SIG-M5 (cell line): ENCODE data around the gene GRID1.

Experiments used
- DNase-seq: peaks from one replicate; lab custom pipeline; 2025; lab: John Stamatoyannopoulos, UW

GRID1 gene

DNA sequence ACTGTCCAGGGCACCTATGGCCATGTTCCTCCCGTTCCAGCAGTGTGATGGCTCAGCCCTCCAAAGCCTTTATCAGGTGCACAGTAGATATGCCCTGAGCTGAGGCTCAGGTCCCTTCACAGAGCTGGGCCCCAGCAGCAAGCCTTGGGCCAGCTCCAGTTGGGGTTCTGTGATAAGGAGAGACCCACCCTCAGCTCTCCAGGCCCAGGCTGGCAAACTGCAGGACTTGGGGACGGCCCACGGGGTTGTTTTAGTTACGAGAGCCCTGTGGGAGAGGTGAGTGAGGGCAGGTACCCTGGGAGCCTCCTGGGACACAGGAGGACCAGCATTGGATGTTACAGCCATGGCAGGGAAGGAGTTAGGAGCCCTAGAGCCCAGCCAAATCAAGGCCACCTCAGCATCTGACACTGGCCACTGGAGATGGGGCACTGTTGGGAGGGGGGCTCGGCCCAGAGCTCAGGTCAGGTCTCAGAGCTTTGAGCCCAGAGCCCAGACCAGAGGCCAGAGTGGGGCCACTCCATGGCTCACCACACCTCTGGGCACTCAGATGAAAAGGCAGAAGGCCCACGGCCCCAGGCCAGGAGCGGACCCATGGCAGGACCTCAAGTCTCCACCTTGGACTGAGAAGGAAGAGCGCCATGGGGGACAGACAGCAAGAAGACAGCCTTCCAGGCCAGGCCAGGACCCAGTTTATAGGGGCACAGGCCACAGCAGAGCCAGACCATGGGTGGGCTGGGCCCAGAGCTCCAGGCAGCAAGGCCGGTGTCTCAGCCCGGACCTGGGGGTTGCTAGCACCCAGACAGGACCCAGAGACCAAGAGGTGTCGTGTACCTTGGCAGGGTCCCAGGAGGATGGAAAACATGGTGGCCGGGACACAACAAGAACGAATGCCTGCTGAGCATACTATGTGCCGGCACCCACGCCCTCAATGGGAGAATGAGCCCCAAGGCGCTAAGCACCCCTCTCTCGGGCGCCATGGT, 12.8 kb downstream of the GRID1 start:
- DNase-seq = no peak

DNA sequence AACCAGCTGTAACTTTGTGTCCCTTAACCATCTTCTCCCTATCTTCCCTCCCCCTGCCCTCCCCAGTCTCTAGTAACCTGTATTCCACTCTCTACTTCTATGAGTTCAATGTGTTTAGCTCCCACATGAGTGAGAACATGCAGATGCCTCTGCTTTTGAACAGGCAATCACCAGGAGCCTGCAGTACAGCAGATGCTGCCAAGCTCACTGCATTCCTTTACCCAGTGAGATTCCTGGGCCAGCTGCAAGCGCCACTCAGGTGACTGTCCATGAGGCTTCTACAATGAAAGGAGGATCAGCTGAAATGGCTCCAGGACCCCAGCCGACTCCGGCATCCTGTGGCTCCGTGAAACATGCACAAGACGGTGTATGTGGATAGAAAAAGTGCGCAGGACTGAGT, 15.7 kb downstream of the GRID1 start:
- no peak for DNase-seq

DNA sequence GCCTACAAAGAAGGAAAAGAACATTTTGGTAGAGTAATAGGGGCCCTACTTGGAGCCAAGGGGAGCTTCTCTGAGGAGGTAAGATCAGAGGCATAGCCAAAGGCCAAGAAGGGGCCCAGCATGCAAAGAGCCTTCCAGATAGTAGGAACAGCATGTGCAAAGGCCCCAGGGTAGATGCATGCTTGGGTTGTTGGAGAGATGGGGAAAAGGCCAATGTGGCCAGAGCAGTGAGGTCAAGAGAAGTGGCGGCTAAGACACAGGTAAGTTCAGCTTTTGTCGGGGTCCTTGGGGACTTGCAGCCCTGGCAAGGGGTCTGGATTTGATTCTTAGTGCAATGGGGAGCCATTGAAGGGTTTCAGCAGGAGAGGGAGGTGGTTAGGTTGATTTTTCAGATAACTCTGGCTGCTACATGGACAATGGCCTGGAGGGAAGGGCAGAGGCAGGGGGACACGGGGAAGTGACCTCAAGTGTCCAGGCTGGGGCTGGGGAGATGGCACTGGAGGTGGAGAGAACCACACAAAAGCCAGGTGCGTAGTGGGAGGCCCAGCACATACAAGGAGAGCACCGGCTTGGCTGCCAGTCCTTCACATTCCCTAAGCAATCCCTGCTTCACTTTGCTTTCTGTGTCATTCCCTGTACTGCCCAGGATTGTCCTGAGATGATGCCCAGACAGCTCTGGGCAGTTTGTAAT, 16.5 kb downstream of the GRID1 start:
- DNase-seq = no peak

DNA sequence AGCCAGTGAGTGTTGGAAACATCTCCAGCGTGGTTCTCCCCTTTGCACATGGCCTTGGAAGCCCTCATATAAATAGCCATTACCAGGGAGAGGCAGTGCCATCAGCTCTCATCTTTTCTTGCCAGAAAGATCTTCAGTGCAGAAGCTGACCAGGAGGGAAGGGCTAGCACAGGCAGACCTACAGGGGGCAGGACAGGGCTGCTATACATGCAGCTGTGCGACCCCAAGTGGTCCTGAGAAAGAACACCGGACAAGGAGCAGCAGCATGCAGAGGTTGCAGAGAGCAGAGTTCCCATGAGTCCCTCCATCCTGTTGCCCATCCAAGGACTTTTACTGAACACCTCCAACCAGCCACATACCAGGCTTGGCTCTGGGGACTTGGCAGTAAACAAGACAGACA, 17.1 kb downstream of the GRID1 start:
- no peak for DNase-seq

DNA sequence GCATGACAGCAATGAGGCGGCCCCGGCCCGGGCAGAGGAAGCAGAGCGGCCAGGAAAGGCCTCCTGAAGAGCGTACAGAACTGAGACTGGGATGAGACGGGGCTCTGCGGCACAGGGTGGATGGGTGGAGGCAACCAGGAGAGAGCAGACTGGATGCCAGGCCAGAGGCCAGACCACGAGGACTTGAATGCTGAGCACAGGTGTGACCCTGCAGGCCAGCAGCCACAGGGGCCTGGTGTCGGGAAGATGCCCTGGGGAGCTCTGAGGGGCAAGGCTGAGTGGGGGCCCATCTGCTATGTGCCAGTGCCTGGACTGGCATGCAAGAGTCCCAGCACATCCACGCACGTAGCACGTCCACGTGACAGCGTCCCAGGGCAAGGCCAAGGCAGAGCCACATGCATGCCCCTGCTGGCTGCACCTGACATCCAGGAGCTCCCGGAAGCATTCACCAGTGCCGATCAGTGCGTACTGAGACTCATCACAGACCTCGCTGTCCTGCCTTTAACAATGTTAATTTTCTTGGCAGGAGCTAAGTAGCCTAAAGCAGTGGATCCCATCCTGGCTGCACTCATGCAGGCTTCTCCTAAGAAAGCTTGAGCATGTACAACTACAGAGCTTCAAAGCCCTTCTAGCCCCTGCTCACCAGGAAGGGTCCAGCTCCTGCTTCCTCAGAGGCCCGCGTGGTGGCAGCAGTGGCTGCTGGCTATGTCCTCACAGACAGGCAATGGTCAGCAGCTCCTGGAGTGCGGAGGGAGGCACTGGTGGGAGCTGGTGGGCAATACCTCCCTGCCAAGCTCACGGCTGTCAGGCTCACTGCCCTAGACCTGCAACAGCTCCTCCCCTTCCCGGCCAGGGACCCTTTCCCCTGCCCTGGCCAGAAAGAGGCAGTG, 18.0 kb downstream of the GRID1 start:
- DNase-seq = no peak

DNA sequence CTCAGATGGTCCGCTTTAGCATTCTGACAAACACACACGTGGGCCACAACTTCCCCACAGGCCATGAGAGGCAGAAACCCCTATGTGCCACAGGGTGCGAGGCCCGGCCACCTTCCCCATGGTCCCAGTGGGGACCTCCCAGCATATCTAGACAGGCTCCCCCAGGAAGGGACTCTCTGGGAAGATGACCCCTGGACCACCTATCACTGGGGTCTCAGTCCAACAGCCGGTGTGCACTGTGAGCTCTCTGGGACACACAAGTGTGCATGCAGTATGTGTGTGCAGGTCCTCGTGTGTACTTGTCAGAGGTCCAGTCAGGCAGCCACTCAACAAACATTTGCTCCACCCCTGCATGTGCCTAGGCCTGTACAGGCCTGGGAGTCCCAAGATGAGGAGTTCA, 18.7 kb downstream of the GRID1 start:
- no peak for DNase-seq

DNA sequence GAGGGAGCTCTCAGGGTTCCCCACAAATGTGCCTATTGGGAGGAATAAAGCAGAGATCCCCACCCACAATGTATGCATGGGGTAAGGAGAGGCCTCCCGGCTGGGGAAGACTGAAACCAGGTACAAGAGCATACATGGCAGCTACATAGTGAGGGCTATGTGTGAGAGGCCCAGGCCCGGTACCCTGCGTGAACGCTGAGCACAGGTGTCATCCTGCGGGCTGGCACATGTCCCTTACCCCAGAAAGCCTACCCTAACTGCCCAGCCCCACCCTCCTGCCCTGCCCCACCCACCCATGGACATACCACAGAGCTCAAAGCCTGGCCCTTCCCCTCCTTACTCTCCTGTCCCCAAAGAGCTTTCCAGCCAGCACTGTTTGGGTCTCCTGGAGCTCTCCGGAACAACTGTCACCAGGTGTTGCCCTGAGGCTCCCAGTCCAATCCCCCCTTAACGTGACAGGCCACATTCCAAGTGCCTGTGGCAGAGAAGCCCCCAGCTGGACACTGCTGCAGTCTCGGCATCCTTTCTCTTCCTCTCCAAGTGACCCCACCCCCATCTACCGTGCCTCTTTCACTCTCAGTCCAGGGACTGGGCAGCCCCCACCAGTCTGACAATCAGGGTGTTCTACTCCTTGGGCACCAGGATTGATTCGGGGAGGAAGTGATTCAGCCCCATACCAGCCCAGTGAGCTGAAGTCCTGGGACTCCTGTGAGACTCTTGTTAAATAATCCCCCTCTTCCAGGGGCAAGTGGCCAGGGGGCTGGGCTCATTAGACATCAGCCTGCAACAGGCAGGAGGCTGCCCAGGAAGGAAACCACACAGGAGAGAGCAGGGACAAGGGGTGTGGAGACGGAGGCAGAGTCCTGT, 19.6 kb downstream of the GRID1 start:
- no peak for DNase-seq

DNA sequence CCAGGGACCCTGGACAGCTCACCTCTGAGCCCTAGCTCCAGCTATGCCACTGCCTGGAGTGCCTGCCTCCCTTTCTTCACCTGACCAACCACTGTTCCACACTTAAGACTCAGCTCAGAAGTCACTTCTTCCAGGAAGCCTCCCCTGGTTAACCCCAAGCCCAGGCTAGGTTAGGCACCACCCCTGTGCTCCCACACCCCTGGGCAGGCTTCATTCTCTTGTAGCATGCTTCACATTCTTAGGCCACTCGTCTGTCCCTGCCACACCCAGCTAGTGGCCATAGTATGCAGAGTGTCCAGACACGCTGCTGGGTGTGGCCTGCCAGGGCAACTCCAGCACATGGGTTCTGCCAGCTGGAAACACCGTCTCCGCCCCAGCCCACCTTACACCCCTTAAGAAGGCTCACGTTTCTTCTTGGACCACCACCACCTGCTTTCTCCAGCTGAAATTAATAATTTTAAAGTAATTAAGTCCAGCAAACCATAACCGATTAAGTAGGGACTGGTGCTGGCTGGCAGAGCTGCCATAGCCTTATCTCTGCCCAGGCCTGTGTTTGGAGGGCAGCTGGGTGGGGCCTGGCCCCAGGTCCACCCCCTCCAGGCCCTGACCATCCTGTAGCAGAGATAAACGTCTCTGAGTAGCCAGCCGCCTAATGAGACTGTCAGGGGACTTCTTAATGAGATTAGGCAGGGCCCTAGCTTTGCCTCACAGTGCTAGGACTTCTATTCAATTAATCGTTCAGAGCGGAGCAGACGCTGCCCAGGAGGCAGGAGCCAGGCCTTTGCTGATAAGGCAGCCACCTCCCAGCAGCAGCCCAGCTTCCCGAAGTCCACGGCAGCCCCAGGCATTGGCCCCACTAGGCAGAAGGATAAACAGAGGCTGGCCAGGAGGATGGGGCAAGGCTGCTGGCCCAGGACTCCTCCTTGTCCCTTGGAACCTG, 20.5 kb downstream of the GRID1 start:
- DNase-seq = no peak

DNA sequence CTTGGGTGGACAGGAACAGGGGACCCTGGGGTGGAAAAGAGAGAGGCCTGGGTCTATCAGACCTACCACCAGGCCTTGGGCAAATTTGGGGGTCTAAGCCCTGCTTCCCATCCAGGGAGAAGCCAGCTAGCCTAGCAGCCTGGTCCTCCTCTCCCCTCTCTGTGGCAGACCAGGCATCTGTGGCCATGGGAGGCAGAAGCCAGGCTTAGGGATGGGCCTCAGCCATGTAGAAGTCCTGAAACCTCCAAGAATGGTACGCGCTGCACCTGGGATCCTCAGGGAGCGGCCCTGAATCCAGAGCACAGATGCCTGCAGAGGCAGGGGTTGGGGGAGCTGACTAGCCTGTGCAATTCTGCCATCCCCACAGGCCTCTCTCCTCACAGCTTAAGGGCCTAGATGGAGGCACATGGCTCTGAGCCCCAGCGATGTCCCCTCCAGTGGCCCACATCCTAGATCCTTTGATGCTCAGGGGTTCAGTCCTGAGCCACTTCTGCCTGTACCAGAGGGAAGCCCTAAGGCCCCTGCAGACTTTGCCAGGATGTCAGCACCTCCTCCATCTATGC, 21.2 kb downstream of the GRID1 start:
- no peak for DNase-seq

DNA sequence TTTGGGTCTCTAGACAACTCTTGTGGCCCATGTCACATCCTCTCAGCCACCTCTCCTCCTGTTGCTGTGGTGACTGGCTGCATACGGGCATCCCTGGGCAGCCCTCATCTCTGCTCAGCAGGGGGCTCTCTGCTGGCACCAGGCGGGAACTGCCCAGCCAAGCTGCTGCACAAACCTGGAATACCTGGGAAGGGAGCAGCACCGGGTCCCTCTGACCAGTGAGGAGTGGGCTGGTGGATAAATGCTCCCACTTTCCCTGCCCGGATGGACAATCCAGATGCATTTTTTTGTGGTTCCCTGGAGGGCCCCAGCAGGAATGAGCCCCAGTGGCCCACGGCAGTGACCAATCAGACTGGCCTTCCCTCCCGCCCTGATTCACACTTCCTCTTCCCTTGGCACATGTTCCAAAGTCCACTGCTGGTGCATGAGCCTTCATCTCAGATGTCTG, 21.9 kb downstream of the GRID1 start:
- no peak for DNase-seq

DNA sequence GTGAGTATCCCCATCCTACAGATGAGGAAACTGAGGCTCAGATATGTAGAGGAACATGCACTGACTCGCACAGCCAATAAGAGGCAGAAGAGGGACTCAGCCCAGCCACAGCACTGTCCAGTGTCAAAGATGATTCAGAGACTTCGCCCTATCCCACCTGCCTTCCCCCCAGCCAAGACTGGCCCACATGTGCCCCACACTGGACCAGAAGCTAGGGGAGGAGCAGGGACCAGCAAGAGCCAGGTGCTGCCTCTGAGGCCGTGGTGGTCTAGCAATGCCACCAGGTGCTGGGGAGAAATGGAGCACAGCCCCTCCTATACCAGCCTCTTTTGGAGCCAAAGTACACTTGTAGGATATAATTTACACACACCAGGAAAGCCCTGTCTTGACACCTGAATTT, 22.3 kb downstream of the GRID1 start:
- DNase-seq = no peak

DNA sequence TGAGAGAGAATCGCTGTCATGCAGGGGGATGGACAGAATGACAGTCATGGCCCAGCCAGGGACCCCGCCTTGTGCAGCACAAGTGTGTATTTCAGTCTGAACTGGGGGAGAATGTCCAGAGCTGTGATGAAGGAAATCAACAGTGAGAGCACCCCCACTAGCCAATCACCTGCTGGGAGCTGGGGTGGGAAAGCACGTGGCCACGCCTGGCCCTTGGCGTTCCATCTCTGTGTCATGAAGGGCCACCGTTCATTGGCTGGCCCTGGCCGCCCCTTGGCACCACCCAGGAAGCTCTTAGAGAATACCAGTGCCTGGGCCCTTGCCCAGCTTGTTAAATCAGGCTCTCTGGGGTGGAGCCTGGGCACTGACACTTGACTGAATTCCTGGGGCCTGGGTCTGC, 22.8 kb downstream of the GRID1 start:
- no peak for DNase-seq

DNA sequence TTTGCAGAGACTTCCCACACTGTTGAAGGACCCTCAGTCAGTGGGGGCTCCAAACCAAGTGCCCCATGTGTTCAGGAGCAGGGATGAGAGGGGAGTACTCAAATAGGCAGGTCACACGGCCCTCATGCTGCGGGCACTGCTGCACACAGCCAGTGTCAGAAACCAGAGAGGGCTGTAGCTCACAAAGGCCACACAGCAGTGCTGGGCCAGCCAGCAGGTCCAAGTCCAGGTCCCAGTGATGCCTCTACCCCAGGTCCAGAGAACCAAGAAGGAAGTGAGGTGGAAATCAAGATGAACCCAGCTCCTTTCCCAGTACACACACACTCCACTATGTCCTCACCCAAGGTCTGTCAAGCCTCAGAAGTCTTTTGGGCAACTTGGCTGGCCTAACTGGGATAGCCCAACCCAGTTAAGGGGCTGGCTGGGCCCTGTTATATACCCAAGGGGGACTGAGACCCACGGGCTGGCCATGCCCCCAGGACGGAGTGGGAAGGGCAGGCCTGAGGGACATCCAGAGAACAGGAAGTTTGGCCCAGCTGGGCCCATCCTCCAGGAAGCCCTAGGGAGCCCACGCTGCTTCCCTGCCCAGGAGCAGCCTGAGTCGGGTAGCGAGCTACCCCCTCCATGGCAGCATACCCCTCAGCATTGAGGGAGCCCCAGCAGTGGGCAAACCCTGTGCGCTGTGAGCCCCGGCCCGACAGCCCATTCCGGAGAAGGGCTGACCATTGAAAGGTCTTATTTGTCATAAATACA, 24.3 kb downstream of the GRID1 start:
- no peak for DNase-seq

DNA sequence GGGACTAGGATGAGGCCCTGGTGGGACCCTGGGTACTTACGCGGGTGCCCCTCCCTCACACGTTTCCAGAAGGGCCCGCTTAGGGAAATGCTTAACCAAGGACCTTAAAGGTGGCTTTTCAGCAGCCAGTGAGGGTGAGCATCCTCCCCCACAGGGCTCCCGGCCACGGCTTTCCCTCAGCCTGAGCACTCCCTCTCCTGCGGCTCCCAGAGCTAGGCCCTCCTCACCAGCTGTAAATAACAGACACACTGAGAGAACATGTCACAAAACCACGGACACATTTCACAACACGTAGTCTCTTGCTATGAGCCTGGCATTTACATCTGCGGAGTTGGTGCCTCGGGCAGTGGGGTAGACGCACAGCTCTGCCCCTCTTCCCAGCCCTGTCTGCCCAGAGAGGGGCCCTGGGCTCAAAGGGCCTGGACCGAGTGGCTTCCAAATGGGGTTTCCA, 25.2 kb downstream of the GRID1 start:
- DNase-seq = no peak

DNA sequence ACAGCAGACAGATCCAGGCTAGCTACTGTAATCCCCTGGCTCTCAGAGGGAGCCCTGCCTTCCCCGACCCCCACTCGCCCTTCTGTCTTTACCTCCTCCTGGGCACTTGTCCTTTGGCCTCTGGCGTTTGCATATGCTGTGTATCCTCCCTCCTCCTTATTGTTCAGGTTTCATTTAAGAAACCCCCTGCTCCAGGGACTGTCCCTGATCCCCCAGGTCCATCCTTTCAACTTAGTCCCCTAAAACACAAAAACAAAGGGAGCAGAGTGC, 25.7 kb downstream of the GRID1 start:
- no peak for DNase-seq

DNA sequence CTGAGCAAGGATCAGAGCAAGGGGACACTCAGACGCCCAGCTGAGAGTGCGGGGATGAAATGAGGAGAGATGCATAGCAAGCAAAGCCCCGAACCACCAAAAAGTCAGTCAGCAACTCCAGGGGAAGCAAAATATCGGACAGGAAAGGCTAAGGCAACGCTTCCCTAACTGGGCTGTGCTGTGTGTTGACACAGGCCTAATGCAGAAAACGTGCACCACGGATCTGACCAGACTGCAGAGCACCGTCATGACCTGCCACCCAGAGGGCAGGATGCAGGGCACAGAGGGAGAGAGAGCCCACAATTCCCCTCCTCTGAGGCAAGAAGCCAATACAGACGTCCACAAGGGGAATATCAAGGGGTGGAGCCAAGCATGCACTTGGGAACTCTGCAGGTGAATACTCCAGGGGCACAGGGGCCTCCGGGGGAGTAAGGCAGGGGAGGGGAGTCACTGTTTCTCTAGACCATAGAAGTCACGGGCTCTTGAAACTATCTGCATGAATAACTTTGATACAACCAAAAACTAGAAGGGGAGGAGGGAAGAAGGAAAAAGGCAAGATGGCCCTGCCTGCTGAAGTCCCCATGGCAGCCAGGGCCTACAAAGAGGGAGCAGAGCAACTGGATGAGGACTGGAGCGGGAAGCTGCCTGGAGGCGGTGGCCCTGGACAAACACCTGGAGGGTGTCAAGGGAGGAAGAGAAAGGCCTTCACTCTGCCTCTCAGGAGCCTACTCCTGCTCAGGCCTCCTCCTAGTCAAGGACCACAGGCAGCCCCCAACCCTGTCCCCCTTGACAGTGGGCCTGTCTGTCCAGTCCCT, 26.2 kb downstream of the GRID1 start:
- DNase-seq = no peak

DNA sequence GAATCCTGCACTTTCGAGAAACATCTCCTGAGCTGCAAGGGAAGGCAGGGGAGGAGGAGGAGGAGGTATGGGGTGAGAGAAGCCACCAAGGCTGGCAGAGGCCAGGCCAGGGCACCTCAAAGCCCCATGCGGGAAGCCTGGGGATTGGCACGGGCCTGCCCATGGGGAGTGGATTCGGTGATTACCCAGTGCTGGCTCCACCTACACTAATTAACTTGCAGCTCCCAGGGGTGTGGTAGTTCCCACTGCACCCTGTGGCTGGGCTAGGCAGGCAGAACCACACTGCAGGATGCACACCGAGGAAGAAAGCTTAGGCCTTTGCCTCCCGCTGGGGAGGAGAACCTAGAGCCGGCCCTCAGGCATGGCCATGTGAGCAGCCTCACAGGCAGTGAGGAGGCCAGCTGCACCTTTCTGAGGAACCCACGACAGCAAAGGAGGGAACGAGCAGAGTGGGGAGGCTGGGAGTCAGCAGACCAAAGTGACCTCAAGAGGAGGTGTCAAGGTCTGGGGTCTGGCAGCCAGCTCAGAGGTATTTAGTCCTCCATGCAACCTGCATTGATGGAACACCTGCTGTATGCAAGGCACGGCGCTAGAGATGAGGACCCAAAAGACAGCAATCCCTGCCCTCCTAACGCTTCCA, 27.2 kb downstream of the GRID1 start:
- DNase-seq = no peak

DNA sequence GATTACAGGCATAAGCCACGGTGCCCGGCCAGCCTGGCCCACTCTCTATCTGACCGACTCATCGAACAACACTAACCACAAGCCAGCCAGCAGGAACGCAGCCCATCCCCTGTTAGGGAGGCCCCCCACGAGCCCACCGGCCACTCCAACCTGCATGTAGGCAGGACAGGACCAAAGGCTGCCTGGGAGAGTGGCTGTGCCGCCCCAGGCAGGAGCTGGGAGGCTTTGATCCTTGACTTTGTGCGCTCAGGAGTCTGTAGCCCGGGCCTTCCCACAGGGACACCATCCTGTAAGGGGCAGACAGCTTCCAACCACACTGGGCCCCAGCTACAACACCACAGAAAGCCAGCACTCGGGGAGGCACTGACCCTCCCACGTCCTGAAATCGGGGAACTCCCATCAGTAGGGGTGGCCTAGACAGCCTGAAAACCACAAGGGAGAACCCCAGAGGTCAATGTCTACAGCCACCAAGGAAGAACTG, 29.4 kb downstream of the GRID1 start:
- no peak for DNase-seq
